Inflammatory macrophage treated with lipopolysaccharide for 1 hour (primary cell): Measurements from ENCODE around the gene DIP2C.

Source experiments
- DNase-seq, 2 donors: peaks; one replicate each; pipeline ENCODE4 v3.0.0-alpha.2; 2020 to 2022

DIP2C gene

DNA sequence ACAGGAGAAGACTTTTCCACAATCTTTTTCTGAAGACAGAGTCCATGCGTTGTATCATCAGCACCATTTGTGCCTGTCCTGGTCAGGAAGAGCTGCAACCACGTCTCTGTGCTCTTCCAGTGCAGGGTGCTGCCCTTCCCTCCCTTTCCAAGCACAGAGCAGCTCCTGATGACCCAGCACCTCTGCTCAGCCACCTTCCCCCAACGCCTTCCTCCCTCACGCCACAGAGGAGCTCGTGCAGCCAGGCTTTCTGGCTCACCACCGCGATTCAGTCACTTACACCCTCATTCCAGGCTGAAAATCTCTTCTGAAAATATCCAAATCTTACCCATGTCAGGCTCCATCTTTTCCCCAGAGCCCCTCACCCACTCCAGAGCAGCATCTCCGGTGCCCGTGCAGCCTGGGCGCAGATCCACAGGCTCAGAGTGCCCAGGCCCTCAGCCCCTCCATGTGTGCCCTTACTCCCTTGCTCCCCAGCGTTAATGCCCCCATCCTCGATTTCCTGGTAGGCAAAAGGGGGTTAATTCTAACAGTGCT, 181.5 kb downstream of the DIP2C start:
- DNase-seq: no peak

DNA sequence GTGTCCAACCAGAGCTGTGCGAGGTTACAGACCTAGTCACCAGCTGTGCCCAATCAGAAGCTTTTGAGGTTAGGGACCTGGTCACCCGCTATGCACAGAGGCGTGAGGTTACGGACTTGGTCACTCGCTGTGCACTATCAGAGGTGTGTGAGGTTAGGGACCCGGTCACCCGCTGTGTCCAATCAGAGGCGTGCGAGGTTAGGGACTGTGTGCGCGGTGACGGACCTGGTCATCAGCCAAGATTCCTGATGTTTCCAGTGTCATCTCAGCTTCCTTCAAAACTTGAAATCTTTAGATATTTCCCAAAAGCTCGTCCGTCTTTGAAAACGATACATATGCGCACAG, 182.1 kb downstream of the DIP2C start:
- DNase-seq: no peak

DNA sequence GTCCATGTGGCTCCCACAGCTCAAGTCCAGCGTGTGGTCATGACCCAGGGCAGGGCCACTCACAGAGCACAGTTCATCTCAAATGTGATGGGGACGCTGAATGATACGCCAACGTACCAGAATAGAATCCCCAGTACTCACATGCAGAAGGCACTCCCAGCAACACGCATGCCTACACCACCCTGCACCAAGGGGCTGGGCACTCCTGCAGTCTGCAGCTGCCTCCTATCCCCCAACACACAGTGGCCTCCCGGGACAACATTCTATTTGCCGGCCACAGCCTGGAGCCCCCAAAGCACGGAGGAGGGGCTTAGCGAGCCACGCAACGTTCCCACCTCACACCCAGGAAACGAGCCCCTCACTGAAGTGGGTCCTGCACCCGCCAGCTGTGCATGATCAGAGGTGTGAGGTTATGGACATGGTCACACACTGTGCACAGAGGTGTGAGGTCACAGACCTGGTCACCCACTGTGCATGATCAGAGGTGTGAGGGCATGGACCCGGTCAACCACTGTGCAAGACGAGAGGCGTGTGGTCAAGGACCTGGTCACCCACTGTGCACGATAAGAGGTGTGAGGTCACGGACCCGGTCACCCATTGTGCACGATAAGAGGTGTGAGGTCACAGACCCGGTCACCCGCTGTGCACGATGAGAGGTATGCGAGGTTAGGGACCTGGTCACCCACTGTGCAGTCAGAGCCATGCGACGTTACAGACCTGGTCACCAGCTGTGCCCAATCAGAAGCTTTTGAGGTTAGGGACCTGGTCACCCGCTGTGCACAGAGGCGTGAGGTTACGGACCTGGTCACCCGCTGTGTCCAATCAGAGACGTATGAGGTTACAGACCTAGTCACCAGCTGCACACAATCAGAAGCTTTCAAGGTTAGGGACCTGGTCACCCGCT, 182.8 kb downstream of the DIP2C start:
- no peak for DNase-seq

GRCh38 chr10:505419-505818, 184.0 kb downstream of the DIP2C start:
- no peak for DNase-seq

GRCh38 chr10:504806-505205, 184.7 kb downstream of the DIP2C start:
- no peak for DNase-seq

DNA sequence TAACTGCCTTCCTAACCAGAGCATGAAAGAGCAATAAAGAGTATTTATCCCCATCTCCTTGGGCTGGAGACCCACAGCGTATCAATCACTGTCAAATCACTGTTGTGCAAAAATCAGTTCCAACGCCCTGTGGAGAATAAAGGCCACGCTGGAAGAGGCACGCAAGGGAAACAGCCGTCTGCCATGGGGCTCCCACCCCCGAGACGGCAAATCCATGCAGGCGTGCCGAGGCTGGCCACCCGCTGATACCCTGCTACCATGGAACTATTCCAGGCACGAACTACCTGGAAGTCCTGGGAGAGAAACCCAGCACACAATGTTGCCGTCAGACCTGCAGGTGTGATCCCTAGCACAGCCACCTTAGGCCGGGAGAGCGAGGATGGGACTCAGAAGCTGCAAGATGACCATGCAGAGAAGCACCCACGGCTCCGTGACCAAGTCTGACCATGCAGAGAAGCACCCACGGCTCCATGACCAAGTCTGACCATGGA, 185.3 kb downstream of the DIP2C start:
- DNase-seq: no peak

GRCh38 chr10:501596-501995, 187.9 kb downstream of the DIP2C start:
- no peak for DNase-seq

DNA sequence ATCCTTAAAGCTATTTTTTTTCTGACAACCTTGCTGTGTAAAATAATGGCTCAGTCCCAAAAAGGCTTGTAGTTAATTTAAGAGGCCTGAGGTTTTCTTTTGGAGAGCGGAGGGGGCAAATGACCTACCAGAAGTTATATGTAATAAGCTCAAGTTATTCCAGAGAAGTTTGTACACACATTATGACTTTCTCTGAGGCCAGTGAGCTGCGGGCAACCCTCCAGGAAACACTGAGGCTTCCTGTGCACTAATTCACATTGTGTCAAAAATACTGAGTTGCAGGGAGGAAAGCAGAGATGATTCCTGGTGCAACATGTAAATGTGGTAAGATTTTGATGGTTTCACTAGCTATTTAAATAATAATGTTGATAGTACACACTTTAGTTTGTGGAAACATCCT, 188.6 kb downstream of the DIP2C start:
- no peak for DNase-seq

- DNase-seq: no peak
Observed at GRCh38 chr10:499991-500390, 189.5 kb downstream of the DIP2C start.

GRCh38 chr10:498760-499435, 190.6 kb downstream of the DIP2C start:
- DNase-seq: no peak

DNA sequence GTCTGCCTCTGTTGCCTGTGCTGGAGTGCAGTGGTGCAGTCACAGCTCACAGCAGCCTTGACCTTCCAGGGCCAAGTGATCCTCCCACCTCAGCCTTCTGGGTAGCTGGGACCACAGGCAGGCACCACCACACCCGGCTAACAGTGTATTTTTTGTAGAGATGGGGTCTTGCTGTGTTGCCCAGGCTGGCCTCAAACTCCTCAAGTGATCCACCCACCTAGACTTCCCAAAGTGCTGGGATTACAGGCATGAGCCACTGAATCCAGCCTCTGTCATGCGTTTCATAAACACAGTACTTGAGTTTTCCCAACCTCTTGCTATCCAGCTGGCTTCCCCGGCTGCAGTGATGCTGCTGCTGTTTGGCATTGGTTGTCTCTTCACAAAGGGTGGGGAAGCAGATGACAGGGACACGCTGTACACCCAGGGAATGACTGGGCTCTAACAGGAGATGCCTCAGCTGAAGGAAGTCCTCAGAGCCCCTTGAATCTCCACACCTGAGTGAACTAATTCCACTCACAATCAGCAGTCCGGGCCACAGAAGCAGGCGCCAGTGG, 191.5 kb downstream of the DIP2C start:
- no peak for DNase-seq

- DNase-seq: no peak
Observed at GRCh38 chr10:497289-497688, 192.2 kb downstream of the DIP2C start.

DNA sequence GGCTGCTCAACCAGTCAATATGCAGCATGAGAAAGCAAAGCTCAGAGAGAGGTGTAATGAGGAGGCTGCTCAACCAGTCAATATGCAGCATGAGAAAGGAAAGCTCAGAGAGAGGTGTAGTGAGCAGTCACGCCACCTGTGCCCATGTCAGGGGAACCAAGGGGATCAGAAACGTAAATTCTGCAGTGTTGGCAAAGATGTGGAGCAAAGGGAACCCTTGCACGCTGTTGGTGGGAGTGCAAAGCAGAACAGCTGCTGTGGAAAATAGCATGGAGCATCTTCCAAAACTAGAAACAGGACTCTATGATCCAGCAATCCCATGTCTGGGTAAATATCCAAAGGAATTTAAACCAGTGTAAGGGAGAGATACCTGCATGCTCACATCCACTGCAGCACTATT, 194.9 kb downstream of the DIP2C start:
- DNase-seq: no peak

GRCh38 chr10:494149-494542, 195.3 kb downstream of the DIP2C start:
- DNase-seq: no peak

DNA sequence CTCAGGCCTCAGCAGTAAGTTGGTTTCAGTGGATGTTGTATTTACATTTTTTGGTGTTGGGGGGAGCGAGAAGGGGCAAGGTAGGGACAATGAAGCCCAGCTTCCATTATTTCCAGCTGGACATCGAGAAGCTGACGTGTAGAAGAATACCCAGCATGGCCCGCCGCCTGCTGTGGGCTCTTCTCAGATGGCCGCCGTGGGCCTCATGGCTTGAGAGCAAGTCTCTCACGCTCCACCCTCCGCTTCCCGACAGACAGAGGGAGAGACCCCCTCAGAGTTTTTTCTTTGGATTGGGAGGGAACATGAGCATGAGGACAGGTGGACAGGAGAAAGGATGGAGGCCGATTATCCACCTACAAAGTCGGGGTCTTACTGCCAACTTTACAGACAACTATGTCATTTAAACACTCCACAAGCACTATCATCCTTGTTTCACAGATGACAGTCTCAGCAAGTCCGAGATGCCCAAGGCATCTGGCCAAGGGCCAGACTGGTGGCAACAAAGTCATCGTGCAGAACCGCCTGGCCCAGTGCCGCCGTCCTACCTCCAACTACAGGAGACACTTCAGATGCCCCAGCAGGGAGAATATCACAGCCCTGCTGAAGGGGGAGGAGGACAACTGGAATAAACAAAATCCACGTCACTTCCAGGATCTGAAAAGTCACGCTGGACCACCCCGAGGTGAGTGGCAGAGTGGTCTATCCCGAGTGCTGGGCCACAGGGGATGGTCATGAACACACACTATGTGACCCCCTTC, 195.9 kb downstream of the DIP2C start:
- DNase-seq: no peak

- no peak for DNase-seq
Observed at GRCh38 chr10:492836-493235, 196.6 kb downstream of the DIP2C start.

DNA sequence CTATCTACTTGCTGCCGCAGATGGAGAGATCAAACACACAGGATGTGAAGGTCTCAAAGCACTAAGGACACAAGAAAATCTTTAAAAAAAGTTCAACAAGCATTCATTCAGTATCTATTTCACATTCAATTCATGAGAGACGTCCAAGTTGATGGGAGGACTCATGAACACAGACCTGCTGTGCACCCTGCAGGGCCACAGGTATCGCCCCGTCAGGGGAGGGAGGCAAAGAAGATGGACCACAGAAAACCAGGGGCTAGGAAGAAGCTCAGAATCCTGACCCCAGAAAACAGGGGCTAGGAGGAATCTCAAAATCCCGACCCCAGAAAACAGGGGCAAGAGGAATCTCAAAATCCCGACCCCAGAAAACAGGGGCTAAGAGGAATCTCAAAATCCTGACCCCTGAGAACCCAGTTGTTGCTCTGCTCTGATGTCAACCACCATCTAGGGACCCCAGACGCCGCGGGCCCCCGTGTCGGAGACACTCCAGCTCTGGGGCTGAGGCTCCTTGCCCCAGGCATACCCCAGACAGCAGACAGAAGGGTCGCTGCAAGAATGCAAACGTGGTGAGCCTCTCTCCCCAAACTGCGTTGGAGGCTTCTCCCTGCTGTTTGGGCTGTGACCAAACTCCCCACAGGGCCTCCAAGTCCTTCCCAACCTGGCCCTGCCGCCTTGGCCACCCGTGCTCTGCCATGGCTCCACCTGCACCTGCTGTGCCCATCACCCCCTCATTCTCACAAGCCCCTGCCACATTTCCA, 197.6 kb downstream of the DIP2C start:
- DNase-seq: no peak

DNA sequence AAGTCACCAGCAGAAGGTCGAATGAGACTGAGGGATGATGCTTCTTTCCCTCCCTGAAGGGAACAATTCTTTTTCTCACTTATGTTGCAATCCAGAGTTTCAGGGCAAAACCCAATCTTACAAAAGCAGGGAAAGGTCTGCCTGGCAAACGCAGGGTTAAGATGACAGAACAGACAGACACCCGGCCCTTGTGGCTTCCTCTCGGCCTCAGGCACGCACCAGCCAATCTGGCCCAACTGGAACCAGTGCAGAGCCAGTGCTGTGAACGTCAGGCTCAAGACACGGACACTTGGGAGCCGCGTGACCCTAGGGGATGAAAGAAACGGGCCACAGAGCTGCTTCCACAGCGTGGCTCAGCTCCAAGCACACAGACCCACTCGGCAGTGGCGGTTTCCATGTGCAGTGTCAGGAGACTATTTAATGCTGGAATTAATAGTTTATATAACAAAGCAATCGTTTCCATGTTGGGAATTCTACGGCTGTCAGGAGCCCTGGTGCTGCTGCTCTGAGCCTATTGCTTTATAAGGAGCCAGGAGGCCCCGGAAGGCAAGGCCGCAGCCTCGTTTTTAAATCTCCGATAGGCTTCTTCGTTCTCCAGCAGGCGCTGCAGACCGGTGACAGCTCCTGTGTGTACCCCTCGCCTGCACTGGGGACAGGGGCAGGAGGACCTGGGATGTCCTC, 198.4 kb downstream of the DIP2C start:
- DNase-seq: no peak

- DNase-seq: no peak
Observed at GRCh38 chr10:490256-490655, 199.2 kb downstream of the DIP2C start.

GRCh38 chr10:489330-489729, 200.1 kb downstream of the DIP2C start:
- no peak for DNase-seq

DNA sequence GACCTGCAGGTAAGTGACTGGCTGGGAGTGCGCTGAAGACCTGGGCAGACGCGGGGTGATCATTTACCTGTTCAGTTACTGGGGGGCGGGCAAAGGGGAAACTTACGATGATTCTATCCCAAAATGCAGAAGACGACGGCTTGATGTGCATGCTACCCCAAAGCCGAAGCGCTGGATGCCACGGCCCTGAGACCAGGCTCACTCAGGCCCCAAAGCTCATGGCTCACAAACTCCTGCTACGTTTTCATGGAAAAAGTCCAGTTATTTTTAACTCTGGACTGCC, 200.6 kb downstream of the DIP2C start:
- no peak for DNase-seq
